ENCODE results near the gene KMT2E.
"Not testable (repeated sequence)": the region's sequence is repeated elsewhere in the genome, so short reads cannot be mapped to it uniquely, and the experiment has no call there.

KMT2E gene

GRCh38 chr7:105013816-105014692 is at the start of gene KMT2E:
Gene KMT2E, plus strand, starts transcription at chr7:105014205. Its CDS starts 26,748 bp downstream, at chr7:105040953.
- DNase-seq (ENCODE audit: low read depth), result no peak

DNA sequence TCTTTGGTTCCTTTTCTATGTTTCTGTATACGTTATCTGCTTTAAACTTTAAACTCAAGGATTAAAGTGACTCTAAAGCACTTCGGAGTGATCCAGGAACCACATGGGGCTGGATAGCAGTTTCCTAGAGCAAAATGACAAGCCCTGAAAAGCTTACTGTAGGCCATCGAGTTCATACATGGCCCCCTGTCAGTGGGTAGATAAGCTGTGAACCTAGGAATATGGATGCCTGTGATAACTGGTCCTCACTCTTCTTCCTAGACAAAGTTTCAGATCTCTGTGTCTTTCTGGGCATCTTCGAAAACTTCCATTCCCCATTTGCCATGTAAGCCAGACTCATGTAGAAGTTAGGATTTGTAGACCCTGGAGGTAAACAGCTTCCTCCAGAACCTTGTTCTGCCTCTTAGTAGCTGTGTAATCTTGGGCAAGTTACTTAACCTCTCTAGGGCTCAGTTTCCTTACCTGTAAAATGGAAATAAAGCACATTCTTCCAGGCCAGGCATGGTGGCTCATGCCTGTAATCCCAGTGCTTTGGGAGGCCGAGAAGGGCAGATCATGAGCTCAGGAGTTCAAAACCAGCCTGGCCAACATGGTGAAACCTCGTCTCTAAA is 49.3 kb upstream of the KMT2E start:
- no peak for DNase-seq (ENCODE audit: low read depth)

- no peak for DNase-seq (ENCODE audit: low read depth)
Observed at GRCh38 chr7:104966022-104966421, 48.0 kb upstream of the KMT2E start.

DNA sequence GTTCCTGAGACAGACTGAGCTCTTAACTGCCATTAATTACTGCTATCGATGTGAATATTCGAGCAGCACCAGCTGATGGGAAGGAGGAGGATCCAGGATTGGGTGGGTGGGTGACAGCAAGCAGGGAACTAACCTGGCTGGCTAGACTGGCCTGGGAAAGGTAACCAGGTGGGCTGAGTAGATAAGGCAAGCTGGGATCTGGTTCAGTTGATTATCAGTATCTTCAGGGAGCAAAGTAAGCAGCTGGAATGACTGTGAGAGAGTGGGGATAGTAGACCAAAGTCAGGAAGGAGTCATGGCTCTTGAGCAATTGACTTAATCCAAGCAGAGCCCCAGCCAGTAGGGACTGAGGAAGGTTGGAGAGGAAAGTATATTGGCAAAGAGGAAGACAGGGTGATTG is 46.9 kb upstream of the KMT2E start:
- DNase-seq (ENCODE audit: low read depth), result no peak

DNA sequence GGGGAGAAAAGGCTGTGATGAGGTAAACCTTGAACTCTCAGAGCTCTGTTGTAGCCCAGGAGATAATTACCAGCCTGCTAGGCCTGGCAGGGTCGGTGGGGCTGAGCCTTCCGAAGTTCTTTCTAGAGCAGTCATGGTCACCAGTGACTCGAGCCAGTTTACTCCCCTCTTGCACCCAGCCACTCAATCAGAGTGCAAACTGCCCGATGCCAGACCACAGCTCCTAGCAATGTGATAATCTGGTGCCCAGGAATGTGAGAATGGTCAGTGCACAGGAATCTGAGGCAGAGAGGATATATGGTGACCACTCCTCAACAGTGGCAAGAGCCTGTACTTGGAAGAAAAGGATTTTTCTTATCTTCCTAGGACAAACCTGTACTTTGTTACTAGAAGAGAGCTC is 46.4 kb upstream of the KMT2E start:
- DNase-seq (ENCODE audit: low read depth), result no peak

GRCh38 chr7:104968648-104969047 is 45.4 kb upstream of the KMT2E start:
- no peak for DNase-seq (ENCODE audit: low read depth)

- no peak for DNase-seq (ENCODE audit: low read depth)
Observed at GRCh38 chr7:104969183-104969582, 44.8 kb upstream of the KMT2E start.

DNA sequence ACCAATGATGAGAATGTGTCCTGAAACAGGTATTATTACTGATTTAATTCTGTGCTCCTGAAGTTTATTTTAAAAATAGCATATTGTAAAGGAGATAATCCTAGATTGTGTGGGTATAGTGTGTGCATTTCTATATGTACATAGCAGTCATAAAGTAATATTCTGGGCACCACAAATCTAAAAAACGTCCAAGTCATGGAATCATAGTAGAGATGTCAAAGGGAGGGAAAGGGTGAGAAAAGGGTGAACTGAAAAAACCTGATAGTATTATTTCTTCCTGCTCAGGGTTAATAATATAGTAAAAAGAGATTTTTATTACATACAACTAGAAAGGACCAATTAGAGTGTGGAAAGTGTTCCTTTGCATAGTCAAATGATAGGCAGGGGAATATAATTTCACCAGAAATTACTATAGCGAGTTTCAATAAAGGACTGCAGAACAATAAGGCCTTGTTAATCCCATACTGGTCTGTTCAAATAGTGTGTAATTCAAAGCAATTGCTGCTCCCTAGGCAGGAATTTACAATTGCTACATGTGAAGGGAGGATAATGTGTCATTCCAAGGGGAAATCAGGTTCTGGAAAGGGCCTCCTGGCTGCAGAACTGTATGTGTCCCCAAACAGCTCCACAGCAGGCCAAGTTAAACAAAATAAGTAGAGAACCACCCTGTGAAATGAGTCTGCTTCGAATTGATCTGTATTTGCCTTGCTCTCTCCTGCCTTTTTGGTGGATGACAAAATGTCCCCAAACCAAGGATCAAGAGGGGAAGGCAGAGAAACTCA is 42.5 kb upstream of the KMT2E start:
- no peak for DNase-seq (ENCODE audit: low read depth)

- DNase-seq (ENCODE audit: low read depth), result no peak
Observed at GRCh38 chr7:104972500-104972899, 41.5 kb upstream of the KMT2E start.

GRCh38 chr7:104973227-104973626 is 40.8 kb upstream of the KMT2E start:
- DNase-seq (ENCODE audit: low read depth), result no peak

DNA sequence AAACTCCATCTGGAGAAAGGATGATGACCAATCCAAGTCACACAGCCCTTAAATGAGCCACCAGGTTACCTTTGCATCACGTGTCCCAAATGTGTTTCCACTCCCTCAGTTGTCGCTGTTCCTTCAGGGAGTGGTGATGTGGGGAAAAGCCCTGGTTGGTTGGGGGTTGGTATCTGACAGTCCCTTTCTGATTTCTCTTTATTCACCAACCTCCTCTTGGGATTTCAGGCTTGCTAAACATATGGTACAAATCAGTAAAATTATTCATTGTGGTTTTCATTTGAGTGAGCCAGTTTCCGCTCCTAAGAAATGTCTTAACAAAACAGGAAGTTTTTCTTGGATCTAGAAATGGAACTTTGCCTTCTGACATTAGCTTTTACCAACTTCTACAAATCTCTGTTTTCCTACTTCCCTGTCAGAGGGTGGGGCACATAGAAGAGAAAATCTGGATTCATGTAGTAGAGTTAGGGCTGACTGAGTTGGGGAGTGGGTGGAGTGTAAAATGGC is 40.0 kb upstream of the KMT2E start:
- no peak for DNase-seq (ENCODE audit: low read depth)

GRCh38 chr7:104975553-104975952 is 38.5 kb upstream of the KMT2E start:
- DNase-seq (ENCODE audit: low read depth), result not testable (repeated sequence)

DNA sequence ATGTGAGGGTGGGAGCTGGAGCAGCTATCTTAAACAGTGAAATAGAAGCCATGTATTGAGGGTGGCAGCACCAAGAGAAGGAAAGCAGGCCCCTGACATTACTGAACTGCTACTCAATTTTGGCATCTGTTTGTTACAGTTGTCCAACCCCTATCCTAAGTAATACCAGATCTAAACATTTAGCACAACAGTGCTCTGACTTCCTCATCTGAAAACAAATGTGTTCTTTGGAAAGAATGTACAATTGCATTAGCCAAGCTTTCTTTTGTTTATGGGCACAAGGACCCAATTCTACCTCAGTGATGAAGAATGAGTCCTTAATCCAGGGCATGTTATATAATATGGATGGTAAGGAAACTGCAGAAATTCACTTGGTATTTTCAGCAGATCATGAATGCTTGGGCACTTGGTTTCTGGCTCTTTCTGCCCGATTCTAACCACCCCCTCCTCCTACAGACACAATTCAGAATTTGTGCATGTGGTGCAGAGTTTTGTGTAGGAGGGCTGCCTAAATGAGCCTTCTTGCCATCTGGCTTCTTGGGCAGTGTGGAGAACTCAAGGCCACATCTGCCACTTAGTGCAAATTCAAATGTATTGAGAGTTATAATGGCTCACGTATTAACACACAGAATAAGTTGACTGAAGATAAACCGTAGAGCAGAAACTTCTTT is 36.9 kb upstream of the KMT2E start:
- DNase-seq (ENCODE audit: low read depth), result no peak

DNA sequence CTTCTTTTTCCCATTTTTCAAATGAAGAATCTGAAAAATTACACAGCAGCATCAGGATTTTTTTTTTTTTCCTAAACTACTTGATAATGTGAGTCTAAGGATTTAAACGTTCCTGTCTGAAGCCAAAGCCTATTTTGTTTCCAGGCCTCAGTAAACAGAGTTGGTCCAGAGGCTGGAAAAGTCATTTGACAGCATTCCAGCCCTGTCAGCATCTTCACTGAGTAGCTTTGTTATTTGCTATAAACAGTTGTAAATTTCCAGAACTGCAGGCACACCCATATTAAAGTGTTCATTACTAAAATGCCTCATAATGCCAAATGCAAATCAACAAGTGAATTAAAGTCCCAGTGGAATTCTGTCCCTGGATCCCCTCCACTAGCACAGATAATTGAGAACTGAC is 35.5 kb upstream of the KMT2E start:
- DNase-seq (ENCODE audit: low read depth), result no peak

DNA sequence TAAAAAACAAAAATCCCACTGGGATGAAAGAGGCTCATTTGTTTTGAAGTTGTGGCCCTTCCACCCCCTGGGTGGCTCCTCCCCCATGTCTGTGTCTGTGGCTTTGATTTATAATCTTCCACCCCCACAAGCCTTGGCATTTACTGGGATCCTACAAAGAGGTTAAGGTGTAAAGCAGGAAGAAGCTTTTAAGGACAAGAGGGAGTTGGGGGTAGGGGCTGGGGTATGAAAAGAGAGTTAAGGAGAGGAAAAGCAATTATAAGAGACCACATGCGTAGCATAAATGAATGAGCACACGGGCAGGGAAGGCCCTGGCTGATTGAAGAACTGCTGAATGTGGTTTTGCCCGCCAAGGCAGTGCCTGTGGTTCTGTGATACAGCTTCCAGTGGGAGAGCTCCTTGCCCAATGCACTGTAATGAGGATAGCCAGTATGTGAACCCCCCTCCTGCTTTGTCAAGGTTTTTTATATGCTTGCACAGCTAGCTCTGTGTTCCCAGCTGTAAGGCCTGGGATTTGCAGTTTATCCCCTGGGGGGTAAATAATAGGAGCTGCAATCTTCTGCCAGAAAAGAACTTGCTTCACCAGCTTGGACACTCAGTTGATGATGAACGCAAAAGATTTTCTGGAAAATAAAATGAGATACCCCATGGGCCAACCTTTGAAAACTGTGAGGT is 34.7 kb upstream of the KMT2E start:
- DNase-seq (ENCODE audit: low read depth), result no peak

DNA sequence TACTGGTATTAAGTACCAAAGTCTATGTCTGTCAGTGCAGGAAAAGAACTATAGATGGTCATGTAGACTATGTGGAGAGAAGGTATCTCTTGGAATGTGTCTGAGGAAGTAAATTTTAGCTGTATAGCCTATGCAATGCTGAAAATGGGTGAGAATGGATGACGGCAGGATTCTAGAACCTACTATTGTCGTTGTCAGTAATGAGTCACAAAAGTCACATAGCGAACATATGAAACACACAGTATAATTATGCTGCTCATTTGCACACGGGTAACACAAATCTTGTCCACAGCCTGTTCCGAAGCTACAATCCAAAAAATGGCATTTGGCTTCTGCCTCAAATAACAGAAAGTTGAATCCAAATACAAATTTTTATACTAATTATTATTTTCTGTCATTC is 33.6 kb upstream of the KMT2E start:
- no peak for DNase-seq (ENCODE audit: low read depth)

- no peak for DNase-seq (ENCODE audit: low read depth)
Observed at GRCh38 chr7:104980841-104981671, 32.9 kb upstream of the KMT2E start.

DNA sequence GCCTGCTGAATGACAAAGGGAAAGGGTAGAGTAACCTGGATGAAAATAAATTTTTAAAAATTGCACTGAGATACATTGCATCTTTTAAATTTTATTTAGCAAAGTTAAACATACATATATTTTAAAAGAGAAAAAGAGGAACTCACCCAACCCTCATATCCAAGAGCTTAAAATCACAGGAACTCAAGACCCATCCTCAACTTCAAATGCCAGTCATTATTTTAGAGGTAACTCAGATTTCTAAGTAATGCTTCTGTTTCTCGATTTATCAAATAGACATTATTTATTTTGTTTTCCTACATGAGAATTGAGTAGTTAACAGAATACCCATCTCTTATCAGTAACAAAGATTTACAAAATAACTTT is 32.4 kb upstream of the KMT2E start:
- no peak for DNase-seq (ENCODE audit: low read depth)

DNA sequence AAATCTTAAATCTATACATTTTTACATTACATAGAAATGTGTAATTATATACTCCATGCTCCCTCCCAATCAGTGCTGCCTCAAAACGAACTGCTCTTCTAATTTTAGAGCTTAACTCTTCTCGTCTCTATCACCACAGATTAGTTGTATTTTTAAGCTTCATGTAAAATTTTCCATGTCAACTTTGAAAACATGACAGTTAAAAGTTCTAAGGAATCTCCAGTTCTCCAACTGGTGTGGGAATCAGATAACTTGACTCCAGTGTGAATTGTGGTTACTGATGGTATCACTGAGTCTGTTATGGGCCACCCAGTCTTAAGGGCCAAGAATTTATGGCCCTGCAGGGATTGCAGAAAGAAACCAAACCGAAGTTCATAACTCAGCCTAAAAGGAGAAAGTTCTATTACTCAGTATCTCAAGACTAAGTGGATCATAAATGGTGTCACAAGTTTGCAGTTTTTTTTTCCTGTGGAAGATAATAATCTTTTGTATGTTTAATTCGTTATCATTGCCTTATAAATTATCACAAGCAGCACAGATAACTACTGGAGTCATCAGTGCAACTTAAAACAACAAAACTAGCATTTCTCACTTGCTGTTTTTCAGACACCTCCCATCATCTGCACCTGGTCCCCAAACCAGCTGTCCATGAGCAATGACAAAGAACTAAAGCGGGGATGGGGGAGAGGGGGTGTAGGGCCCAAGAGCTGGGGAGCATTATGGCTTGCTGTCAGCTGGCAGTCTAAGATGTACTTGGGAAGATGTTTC is 31.5 kb upstream of the KMT2E start:
- no peak for DNase-seq (ENCODE audit: low read depth)

DNA sequence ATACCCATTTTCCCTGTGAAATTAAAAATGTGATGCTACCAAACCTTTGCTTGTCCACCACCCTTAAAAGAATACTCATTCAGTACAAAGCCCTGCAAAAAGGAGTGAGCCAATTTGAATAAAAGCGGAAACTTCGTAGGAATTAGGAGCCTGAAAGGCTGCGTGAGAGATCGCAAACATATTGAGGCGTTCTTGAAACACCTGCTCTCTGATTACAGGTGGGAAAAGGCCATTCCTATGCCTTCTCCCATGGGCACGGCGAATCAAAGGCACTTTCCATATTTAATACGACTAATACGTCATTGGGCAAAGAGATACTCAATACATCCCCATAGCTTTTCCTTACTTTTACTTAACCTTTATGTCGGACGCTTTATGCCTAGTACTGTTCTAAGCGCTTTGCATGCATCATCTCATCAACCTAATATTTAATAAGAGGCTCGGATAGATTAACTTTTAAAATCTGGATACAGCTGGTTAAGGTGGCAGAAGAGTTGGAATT is 30.9 kb upstream of the KMT2E start:
- no peak for DNase-seq (ENCODE audit: low read depth)
